Neural cell (in vitro differentiated cells): ENCODE measurements around the gene RGS3. TPM values are rescaled to one million over a fixed set of nuclear protein-coding genes. Genes with fewer than 3 reads are reported as not detected.

Source experiments
- H2AFZ ChIP-seq: fragments of 200-600, 300-800 bp; sonication (generic), shearing (Covaris generic); 2 replicates; pipeline ENCODE4 v1.6.0; 2014; ENCODE audit warnings: low read depth, mild to moderate bottlenecking, antibody characterized with exemption, low read length, moderate library complexity
- H3F3A ChIP-seq: fragments of 200-600 bp; shearing (Covaris generic); 2 replicates; pipeline ENCODE4 v1.6.1; 2016; ENCODE audit warnings: mild to moderate bottlenecking, moderate library complexity, mixed read lengths, antibody characterized with exemption, low read length; ENCODE audit not compliant: insufficient read depth, poor library complexity, severe bottlenecking
- H3K27ac ChIP-seq: fragments of 200-600, 300-800 bp; sonication (generic), shearing (Covaris generic); 2 replicates; pipeline ENCODE4 v1.5.1; 2014; ENCODE audit warnings: mild to moderate bottlenecking, low read length, moderate library complexity
- H3K27me3 ChIP-seq: fragments of 300-800, 200-600 bp; sonication (generic), shearing (Covaris generic); 2 replicates; pipeline ENCODE4 v1.6.0; 2014; ENCODE audit warnings: mild to moderate bottlenecking, low read depth, low read length, moderate library complexity; ENCODE audit not compliant: insufficient read depth
- H3K36me3 ChIP-seq: fragments of 300-800, 200-600 bp; sonication (generic), shearing (Covaris generic); 2 replicates; pipeline ENCODE4 v1.5.1; 2014; ENCODE audit warnings: mild to moderate bottlenecking, antibody characterized with exemption, low read length, moderate library complexity; ENCODE audit not compliant: insufficient read depth
- H3K4me2 ChIP-seq: fragments of 300-800, 200-600 bp; sonication (generic), shearing (Covaris generic); 2 replicates; pipeline ENCODE4 v1.6.0; 2014; ENCODE audit warnings: mild to moderate bottlenecking, low read length
- H3K4me3 ChIP-seq: fragments of 300-800, 200-600 bp; sonication (generic), shearing (Covaris generic); 2 replicates; pipeline ENCODE4 v1.5.1; 2014; ENCODE audit warnings: mild to moderate bottlenecking, low read length, moderate library complexity
- H3K79me2 ChIP-seq: fragments of 200-600 bp; shearing (Covaris generic); replicated peaks from 2 replicates; pipeline ENCODE4 v1.6.0; 2014; ENCODE audit warnings: mild to moderate bottlenecking, low read length, moderate library complexity; ENCODE audit not compliant: insufficient read depth
- H3K9ac ChIP-seq: fragments of 300-800, 200-600 bp; sonication (generic), shearing (Covaris generic); 2 replicates; pipeline ENCODE4 v1.6.1; 2016; ENCODE audit warnings: mild to moderate bottlenecking, low read length, mixed read lengths
- H3K9me2 ChIP-seq: fragments of 200-600 bp; shearing (Covaris generic); 2 replicates; pipeline ENCODE4 v1.6.1; 2016; ENCODE audit warnings: mild to moderate bottlenecking, low read length, mixed read lengths; ENCODE audit not compliant: insufficient read depth
- H3K9me3 ChIP-seq: fragments of 200-600, 300-800 bp; sonication (generic), shearing (Covaris generic); 2 replicates; pipeline ENCODE4 v1.6.1; 2016; ENCODE audit warnings: mild to moderate bottlenecking, mixed run types, low read length, moderate library complexity, mixed read lengths
- H4K20me1 ChIP-seq: fragments of 200-600 bp; shearing (Covaris generic); 2 replicates; pipeline ENCODE4 v1.6.1; 2016; ENCODE audit warnings: mild to moderate bottlenecking, mixed run types; ENCODE audit not compliant: insufficient read depth
- EP300 ChIP-seq: fragments of 450-650 bp; conservative IDR thresholded peaks from 2 replicates; pipeline ENCODE4 v1.6.1; 2014; ENCODE audit warnings: antibody characterized with exemption, mild to moderate bottlenecking, moderate library complexity; ENCODE audit not compliant: poor library complexity, severe bottlenecking
- EZH2 ChIP-seq: fragments of 200-600, 300-800 bp; shearing (Covaris generic), sonication (generic); IDR thresholded peaks from 2 replicates; pipeline ENCODE4 v1.6.1; 2014; ENCODE audit warnings: antibody characterized with exemption, low read length, borderline replicate concordance, mild to moderate bottlenecking; ENCODE audit not compliant: insufficient read depth, poor library complexity, severe bottlenecking
- MXI1 ChIP-seq: fragments of 450-650 bp; conservative IDR thresholded peaks from 2 replicates; pipeline ENCODE4 v1.6.1; 2014; ENCODE audit warnings: antibody characterized with exemption, mild to moderate bottlenecking; ENCODE audit not compliant: poor library complexity, severe bottlenecking
- POLR2AphosphoS5 ChIP-seq: IDR thresholded peaks from 2 replicates; pipeline ENCODE4 v1.6.1; 2012
- RAD21 ChIP-seq: fragments of 450-650 bp; conservative IDR thresholded peaks from 2 replicates; pipeline ENCODE4 v1.6.1; 2014; ENCODE audit warnings: antibody characterized with exemption, mild to moderate bottlenecking, moderate library complexity
- SMC3 ChIP-seq: fragments of 450-650 bp; conservative IDR thresholded peaks from 2 replicates; pipeline ENCODE4 v1.6.1; 2014; ENCODE audit warnings: antibody characterized with exemption, mild to moderate bottlenecking, moderate library complexity; ENCODE audit not compliant: poor library complexity
- TAF1 ChIP-seq: IDR thresholded peaks from 2 replicates; pipeline ENCODE4 v1.6.1; 2012; ENCODE audit warnings: low read depth
- polyA plus RNA-seq: library from polyadenylated mRNA; depleted of rRNA; stranded (reverse); fragments of >200 nt; gene quantifications from 2 replicates; pipeline ENCODE4 v1.2.3, GENCODE V29; 2014
- TF ChIP-seq, protein P1 (sequence below): fragments of 450-650 bp; IDR thresholded peaks from 2 replicates; pipeline ENCODE4 v1.5.1; 2014; ENCODE audit warnings: antibody characterized with exemption, mild to moderate bottlenecking, moderate library complexity; ENCODE audit not compliant: poor library complexity, severe bottlenecking
- TF ChIP-seq, protein P2 (sequence below): IDR thresholded peaks from 2 replicates; pipeline ENCODE4 v1.6.1; 2012; ENCODE audit warnings: borderline replicate concordance

The RGS3 gene
- polyA plus RNA-seq, 1 donor from 2014 or later, result 25.3 TPM

DNA sequence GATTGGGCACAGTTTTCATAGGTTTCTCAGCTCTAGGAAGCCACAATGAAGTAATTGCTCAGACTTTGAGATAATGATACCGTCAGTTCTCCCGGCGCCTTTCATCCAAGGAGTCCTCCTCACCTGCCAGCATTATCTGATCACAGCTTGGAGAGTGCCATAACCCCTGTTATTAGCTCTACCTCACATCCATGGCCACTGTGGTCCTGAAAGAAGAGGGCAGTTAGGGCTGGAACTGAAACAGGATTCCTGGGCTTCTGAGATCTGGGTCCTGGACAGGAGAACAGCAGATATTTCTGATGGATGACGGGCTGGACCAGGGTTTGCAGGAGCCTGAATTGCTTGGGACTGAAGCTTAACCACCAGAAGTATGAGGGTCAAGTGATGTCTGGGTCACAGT is 13.5 kb downstream of the RGS3 start:
- Histone ChIP-seq H3K9me2 (no peaks in the 10 kb centered on the region), H3K79me2 (no peaks in the 10 kb centered on the region), H3F3A (no peaks in the 10 kb centered on the region), H3K36me3 (no peaks in the 10 kb centered on the region), H2AFZ (no peak overlapping the region), H3K4me3 (no peak overlapping the region), H3K9me3 (no peaks in the 10 kb centered on the region), H3K9ac (no peak overlapping the region), H3K27ac (no peak overlapping the region), H4K20me1 (no peaks in the 10 kb centered on the region), H3K4me2 (no peak overlapping the region), H3K27me3 (no peaks in the 10 kb centered on the region)
- no peak for TF ChIP-seq RAD21
- TF ChIP-seq, protein P1, sequence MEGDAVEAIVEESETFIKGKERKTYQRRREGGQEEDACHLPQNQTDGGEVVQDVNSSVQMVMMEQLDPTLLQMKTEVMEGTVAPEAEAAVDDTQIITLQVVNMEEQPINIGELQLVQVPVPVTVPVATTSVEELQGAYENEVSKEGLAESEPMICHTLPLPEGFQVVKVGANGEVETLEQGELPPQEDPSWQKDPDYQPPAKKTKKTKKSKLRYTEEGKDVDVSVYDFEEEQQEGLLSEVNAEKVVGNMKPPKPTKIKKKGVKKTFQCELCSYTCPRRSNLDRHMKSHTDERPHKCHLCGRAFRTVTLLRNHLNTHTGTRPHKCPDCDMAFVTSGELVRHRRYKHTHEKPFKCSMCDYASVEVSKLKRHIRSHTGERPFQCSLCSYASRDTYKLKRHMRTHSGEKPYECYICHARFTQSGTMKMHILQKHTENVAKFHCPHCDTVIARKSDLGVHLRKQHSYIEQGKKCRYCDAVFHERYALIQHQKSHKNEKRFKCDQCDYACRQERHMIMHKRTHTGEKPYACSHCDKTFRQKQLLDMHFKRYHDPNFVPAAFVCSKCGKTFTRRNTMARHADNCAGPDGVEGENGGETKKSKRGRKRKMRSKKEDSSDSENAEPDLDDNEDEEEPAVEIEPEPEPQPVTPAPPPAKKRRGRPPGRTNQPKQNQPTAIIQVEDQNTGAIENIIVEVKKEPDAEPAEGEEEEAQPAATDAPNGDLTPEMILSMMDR, result no peak
- TF ChIP-seq POLR2AphosphoS5, result no peak
- no peak for TF ChIP-seq MXI1
- no peak for TF ChIP-seq SMC3
- TF ChIP-seq, protein P2, sequence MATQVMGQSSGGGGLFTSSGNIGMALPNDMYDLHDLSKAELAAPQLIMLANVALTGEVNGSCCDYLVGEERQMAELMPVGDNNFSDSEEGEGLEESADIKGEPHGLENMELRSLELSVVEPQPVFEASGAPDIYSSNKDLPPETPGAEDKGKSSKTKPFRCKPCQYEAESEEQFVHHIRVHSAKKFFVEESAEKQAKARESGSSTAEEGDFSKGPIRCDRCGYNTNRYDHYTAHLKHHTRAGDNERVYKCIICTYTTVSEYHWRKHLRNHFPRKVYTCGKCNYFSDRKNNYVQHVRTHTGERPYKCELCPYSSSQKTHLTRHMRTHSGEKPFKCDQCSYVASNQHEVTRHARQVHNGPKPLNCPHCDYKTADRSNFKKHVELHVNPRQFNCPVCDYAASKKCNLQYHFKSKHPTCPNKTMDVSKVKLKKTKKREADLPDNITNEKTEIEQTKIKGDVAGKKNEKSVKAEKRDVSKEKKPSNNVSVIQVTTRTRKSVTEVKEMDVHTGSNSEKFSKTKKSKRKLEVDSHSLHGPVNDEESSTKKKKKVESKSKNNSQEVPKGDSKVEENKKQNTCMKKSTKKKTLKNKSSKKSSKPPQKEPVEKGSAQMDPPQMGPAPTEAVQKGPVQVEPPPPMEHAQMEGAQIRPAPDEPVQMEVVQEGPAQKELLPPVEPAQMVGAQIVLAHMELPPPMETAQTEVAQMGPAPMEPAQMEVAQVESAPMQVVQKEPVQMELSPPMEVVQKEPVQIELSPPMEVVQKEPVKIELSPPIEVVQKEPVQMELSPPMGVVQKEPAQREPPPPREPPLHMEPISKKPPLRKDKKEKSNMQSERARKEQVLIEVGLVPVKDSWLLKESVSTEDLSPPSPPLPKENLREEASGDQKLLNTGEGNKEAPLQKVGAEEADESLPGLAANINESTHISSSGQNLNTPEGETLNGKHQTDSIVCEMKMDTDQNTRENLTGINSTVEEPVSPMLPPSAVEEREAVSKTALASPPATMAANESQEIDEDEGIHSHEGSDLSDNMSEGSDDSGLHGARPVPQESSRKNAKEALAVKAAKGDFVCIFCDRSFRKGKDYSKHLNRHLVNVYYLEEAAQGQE, result no peak
- no peak for TF ChIP-seq EP300
- no peak for TF ChIP-seq EZH2
- TF ChIP-seq TAF1, result no peak

- H2AFZ ChIP-seq, result no peak overlapping the region
- H3K9me3 ChIP-seq, result no peaks in the 10 kb centered on the region
- no peaks in the 10 kb centered on the region for H3K79me2 ChIP-seq
- no peaks in the 10 kb centered on the region for H3K36me3 ChIP-seq
- no peaks in the 10 kb centered on the region for H4K20me1 ChIP-seq
- TF ChIP-seq, protein P2, result no peak
- TF ChIP-seq EZH2 (no peak), SMC3 (no peak), TAF1 (no peak)
- no peaks in the 10 kb centered on the region for H3F3A ChIP-seq
- H3K9ac ChIP-seq, result no peak overlapping the region
- no peak overlapping the region for H3K4me3 ChIP-seq
- no peak overlapping the region for H3K27ac ChIP-seq
- no peaks in the 10 kb centered on the region for H3K27me3 ChIP-seq
- H3K4me2 ChIP-seq, result no peak overlapping the region
- no peaks in the 10 kb centered on the region for H3K9me2 ChIP-seq
Measured at GRCh38 chr9:113477661-113478060, 14.1 kb downstream of the RGS3 start.
